Activated CD8-positive, alpha-beta memory T cell treated with anti-CD3 and anti-CD28 coated beads, Interleukin-2, amount 50 U/mL, for 1 hour (primary cell): ENCODE results near the gene FOXA3.
"Not testable (repeated sequence)": the region's sequence is repeated elsewhere in the genome, so short reads cannot be mapped to it uniquely, and the experiment has no call there.

Experiments used
- DNase-seq: peaks from one replicate; pipeline ENCODE4 v3.0.0-alpha.2; 2020; ENCODE audit errors: extremely low read depth

FOXA3 gene

GRCh38 chr19:45889210-45889885 lies 25.2 kb downstream of the FOXA3 start:
- no peak for DNase-seq

- no peak for DNase-seq
Measured at GRCh38 chr19:45890877-45891276, 26.8 kb downstream of the FOXA3 start.

DNA sequence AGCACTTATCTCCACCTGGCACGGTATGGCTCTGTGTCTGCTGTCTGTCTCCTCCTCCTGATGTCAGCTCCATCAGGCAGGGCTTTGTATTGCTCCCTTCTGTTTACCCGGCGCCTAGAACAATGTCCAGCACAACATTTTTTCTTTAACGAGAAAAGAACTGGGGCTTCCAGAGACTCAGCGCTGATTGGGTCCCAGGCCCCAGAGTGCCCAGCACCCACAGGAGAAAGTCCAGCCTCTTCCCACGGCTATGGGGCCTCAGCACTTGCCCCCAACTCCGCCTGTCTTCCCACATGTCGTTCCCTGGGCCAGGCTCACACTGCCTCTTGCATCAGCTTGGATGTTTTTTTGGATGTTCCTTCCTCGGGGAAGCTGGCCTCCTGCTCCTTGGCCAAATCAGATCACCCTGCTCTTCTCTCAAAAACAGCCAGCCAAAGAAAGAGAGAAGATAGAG lies 31.4 kb downstream of the FOXA3 start:
- DNase-seq: no peak

- not testable (repeated sequence) for DNase-seq
Measured at GRCh38 chr19:45895983-45896599, 32.0 kb downstream of the FOXA3 start.

- DNase-seq: no peak
Measured at GRCh38 chr19:45897261-45897812, 33.2 kb downstream of the FOXA3 start.

- DNase-seq: no peak
Measured at GRCh38 chr19:45899253-45899652, 35.1 kb downstream of the FOXA3 start.

DNA sequence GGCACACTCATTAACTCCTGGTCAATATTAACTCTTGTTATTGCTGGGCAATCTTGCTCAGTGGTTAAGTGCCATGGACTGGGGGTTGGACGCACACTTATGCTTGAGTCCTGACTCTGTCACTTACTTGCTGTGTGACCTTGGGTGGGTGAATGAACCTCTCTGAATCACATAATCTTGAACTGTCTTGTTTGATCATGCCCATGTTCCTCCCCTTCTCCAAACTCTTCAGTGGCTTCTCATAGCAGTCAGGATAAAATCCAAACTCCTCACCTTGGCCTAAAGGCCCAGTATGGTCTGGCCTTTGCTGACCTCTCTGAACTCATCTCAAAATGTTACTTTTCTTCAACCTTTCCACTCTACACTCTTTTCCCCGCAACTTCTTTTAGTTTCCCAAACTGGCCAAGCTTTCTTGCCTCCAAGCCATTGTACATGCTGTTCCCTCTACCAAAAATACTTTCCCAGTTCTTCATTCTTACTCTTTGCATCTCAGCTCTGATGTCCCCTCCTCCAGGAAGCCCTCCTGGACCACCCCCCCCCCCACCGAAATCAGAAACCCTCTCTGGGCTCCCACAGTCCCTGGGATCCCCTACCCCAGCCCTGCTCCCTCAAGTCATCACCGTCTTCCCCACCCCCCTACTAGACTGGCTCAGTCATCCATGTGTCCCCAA lies 35.9 kb downstream of the FOXA3 start:
- DNase-seq: no peak

- no peak for DNase-seq
Measured at GRCh38 chr19:45900738-45901431, 36.8 kb downstream of the FOXA3 start.

- no peak for DNase-seq
Measured at GRCh38 chr19:45901432-45901911, 37.3 kb downstream of the FOXA3 start.

GRCh38 chr19:45901912-45902650 lies 38.0 kb downstream of the FOXA3 start, which contains the start of gene MYPOP:
TSS of gene MYPOP (minus strand) at chr19:45902613. CDS start at chr19:45901773, 840 bp downstream.
- DNase-seq: no peak

- DNase-seq: peak; percentile 95
Measured at GRCh38 chr19:45902651-45903625, 38.8 kb downstream of the FOXA3 start.

DNA sequence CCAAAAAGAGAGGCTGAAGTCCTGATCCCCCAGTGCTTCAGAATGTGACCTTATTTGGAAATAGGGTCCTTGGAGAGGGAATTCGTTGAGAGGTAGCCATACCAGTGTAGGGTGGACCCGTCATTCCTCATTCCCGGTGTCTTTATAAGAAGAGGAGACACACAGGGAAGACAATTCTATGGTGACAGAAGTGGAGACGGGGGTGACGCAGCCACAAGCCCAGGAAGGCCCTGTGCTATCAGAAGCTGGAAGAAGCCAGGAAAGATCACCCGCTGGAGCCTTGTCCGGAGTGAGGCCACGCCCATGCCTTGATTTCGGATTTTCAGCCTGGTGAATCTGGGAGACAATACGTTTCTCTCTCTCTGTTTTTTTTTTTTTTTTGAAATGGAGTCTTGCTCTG lies 40.9 kb downstream of the FOXA3 start:
- DNase-seq: no peak

DNA sequence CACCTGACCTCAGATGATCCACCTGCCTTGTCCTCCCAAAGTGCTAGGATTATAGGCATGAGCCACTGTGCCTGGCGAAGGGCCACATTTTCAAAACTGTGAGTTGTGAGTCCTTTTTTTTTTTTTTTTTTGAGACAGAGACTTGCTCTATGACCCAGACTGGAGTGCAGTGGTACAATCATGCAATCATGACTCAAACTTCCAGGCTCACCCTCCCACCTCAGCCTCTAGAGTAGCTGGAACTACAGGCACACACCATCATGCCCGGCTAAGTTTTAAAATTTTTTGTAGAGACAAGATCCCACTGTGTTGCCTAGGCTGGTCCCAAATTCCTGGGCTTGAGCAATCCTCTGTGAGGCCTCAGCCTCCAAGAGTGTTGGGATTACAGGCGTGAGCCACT lies 42.1 kb downstream of the FOXA3 start:
- no peak for DNase-seq

- no peak for DNase-seq
Measured at GRCh38 chr19:45908956-45909355, 44.8 kb downstream of the FOXA3 start.

DNA sequence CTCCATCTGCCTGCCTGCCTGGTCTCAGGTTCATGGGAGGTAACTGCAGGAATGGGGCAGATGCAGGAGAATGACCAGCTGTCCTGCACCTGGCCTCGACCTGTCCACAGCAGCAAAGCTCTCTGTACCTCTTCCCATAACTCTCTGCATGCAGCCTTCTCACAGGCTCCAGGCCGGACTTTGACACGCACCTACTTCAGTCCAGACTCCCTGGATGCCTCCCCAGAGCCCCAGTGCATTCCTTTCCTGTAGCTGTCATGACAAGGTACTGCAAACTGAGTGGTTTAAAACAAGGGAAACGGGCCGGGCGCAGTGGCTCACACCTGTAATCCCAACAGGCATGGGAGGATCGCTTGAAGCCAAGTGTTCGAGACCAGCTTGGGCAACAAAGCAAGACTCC lies 47.2 kb downstream of the FOXA3 start:
- no peak for DNase-seq

- no peak for DNase-seq
Measured at GRCh38 chr19:45913874-45914830, 50.0 kb downstream of the FOXA3 start, which contains the start of gene NANOS2. TSS of gene NANOS2 (minus strand) at chr19:45914778. CDS start at chr19:45914693, 85 bp downstream.

DNA sequence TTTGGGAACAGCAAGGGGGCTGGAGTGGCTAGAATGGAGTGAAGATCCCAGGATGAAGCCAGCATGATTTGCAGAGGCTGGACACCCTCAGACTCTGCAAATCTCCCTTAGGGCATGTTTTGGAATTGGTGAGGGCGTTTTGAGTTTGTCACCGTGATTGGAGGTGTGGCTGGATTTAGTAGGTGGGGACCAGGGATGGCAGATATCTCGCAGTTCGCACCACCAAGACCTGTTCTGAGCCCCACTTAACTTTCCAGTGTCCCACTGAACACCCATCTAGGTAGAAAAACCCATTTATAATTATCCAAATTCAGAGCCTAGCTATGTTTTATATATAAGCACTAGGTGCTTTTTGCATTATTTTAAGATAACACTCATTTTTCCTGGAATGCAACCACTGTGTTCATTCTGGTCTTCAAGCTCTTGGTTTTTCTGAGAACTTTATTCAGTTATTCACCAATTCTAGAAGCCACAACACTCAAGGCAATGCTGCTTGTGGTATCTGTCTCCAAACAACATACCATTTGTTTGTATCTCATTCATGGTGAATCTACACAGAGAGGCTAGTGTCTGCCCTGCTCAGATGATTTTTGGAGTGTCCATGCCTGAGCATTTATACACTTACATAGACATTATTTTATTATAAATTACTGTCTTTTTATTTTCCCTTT lies 53.4 kb downstream of the FOXA3 start:
- no peak for DNase-seq

GRCh38 chr19:45918721-45919120 lies 54.6 kb downstream of the FOXA3 start:
- DNase-seq: no peak
